Measurements from ENCODE around the gene FAM168B.

The FAM168B gene

GRCh38 chr2:131126436-131126835 is 33.2 kb upstream of the FAM168B start:
- TF ChIP-seq ZFP30 (CRISPR knock-in tag; IDR thresholded peaks at IDR 0.05): no peak
- no peak for TF ChIP-seq PPARA (CRISPR knock-in tag; IDR thresholded peaks at IDR 0.05; ENCODE audit: borderline replicate concordance)
- no peak for TF ChIP-seq ZNF565 (CRISPR knock-in tag; conservative IDR thresholded peaks at IDR 0.05; ENCODE audit: low read depth)
- no peak for ATAC-seq

- TF ChIP-seq ARNTL (CRISPR knock-in tag; IDR thresholded peaks at IDR 0.05; ENCODE audit: borderline replicate concordance, low read depth) (no peak), ZNF8 (CRISPR knock-in tag; IDR thresholded peaks at IDR 0.05) (no peak), TCF4 (CRISPR knock-in tag; IDR thresholded peaks at IDR 0.05; ENCODE audit: borderline replicate concordance) (no peak), ZC3H10 (CRISPR knock-in tag; IDR thresholded peaks at IDR 0.05) (no peak), SNAI2 (CRISPR knock-in tag; IDR thresholded peaks at IDR 0.05) (no peak), RARB (CRISPR knock-in tag; IDR thresholded peaks at IDR 0.05) (no peak), PPARA (CRISPR knock-in tag; IDR thresholded peaks at IDR 0.05; ENCODE audit: borderline replicate concordance) (no peak), BACH2 (CRISPR knock-in tag; IDR thresholded peaks at IDR 0.05; ENCODE audit: borderline replicate concordance) (no peak), ZNF70 (CRISPR knock-in tag; IDR thresholded peaks at IDR 0.05) (no peak), CREB5 (CRISPR knock-in tag; IDR thresholded peaks at IDR 0.05; ENCODE audit: low read depth) (no peak), GLIS3 (CRISPR knock-in tag; IDR thresholded peaks at IDR 0.05) (no peak), PATZ1 (CRISPR knock-in tag; IDR thresholded peaks at IDR 0.05; ENCODE audit: borderline replicate concordance) (no peak), ESRRG (CRISPR knock-in tag; IDR thresholded peaks at IDR 0.05) (no peak), CSDC2 (CRISPR knock-in tag; IDR thresholded peaks at IDR 0.05) (no peak), ZFP30 (CRISPR knock-in tag; IDR thresholded peaks at IDR 0.05) (no peak), ZNF565 (CRISPR knock-in tag; conservative IDR thresholded peaks at IDR 0.05; ENCODE audit: low read depth) (no peak), ZFP3 (CRISPR knock-in tag; IDR thresholded peaks at IDR 0.05) (no peak), OSR1 (CRISPR knock-in tag; IDR thresholded peaks at IDR 0.05) (no peak)
- TF ChIP-seq, protein P1, sequence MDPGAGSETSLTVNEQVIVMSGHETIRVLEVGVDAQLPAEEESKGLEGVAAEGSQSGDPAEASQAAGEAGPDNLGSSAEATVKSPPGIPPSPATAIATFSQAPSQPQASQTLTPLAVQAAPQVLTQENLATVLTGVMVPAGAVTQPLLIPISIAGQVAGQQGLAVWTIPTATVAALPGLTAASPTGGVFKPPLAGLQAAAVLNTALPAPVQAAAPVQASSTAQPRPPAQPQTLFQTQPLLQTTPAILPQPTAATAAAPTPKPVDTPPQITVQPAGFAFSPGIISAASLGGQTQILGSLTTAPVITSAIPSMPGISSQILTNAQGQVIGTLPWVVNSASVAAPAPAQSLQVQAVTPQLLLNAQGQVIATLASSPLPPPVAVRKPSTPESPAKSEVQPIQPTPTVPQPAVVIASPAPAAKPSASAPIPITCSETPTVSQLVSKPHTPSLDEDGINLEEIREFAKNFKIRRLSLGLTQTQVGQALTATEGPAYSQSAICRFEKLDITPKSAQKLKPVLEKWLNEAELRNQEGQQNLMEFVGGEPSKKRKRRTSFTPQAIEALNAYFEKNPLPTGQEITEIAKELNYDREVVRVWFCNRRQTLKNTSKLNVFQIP (CRISPR knock-in tag; IDR thresholded peaks at IDR 0.05; ENCODE audit: borderline replicate concordance, low read depth): no peak
- ATAC-seq: no peak
These were observed 32.0 kb upstream of the FAM168B start for GRCh38 chr2:131125195-131125757.

- no peak for ATAC-seq
These were observed 29.9 kb upstream of the FAM168B start for GRCh38 chr2:131123192-131123591.

GRCh38 chr2:131122496-131122895 is 29.2 kb upstream of the FAM168B start:
- no peak for ATAC-seq
- TF ChIP-seq CREB5 (CRISPR knock-in tag; IDR thresholded peaks at IDR 0.05; ENCODE audit: low read depth): no peak
- no peak for TF ChIP-seq ZNF8 (CRISPR knock-in tag; IDR thresholded peaks at IDR 0.05)

More at GRCh38 chr2:131123192-131123591, 29.9 kb upstream of the FAM168B start:
- TF ChIP-seq ZNF8 (CRISPR knock-in tag; IDR thresholded peaks at IDR 0.05) (no peak), ZNF565 (CRISPR knock-in tag; conservative IDR thresholded peaks at IDR 0.05; ENCODE audit: low read depth) (no peak)

GRCh38 chr2:131121464-131121863 is 28.2 kb upstream of the FAM168B start:
- no peak for ATAC-seq
- TF ChIP-seq ZNF565 (CRISPR knock-in tag; conservative IDR thresholded peaks at IDR 0.05; ENCODE audit: low read depth) (no peak), TOX (CRISPR knock-in tag; IDR thresholded peaks at IDR 0.05; ENCODE audit: borderline replicate concordance) (no peak), PPARA (CRISPR knock-in tag; IDR thresholded peaks at IDR 0.05; ENCODE audit: borderline replicate concordance) (no peak), PATZ1 (CRISPR knock-in tag; IDR thresholded peaks at IDR 0.05; ENCODE audit: borderline replicate concordance) (no peak), GLIS3 (CRISPR knock-in tag; IDR thresholded peaks at IDR 0.05) (no peak), BACH2 (CRISPR knock-in tag; IDR thresholded peaks at IDR 0.05; ENCODE audit: borderline replicate concordance) (no peak), ESRRG (CRISPR knock-in tag; IDR thresholded peaks at IDR 0.05) (no peak), SNAI2 (CRISPR knock-in tag; IDR thresholded peaks at IDR 0.05) (no peak)
- TF ChIP-seq, protein P2, sequence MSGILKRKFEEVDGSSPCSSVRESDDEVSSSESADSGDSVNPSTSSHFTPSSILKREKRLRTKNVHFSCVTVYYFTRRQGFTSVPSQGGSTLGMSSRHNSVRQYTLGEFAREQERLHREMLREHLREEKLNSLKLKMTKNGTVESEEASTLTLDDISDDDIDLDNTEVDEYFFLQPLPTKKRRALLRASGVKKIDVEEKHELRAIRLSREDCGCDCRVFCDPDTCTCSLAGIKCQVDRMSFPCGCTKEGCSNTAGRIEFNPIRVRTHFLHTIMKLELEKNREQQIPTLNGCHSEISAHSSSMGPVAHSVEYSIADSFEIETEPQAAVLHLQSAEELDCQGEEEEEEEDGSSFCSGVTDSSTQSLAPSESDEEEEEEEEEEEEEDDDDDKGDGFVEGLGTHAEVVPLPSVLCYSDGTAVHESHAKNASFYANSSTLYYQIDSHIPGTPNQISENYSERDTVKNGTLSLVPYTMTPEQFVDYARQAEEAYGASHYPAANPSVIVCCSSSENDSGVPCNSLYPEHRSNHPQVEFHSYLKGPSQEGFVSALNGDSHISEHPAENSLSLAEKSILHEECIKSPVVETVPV (CRISPR knock-in tag; IDR thresholded peaks at IDR 0.05): no peak
